ENCODE results near the gene XDH.

DNA sequence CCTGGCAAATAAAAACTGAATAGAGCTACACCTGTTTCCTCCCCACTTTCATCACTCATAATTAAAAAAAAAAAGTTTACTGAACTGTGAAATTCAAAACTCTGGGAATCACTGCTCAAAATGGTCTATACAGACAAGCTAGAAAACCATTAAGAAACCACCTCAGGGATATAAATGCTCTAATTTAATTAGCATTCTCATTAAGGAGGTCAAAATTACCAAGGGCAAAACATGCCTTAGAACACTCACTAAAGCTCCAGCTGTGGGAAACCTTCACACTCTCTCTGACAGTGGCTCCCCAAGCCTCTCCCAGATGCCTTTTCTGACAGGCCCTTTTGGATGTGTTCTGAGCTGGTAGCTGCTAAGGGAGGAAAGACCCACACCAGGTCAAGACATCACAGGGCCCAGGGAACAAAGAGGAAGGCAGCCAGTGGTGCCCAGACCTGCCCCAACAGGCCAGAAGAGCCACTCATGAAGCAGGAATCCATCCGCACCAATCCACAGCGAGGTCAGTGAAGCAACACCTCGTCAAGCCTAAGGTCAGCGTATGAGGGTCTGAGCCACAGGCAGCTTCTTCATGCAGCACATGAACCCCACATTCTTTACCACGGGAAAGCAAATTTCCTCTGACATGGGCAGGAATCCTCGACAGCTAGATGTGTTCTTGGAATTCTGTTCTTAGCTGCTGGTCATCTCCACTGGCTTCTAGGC is 35.6 kb downstream of the XDH start:
- TF ChIP-seq, protein P1, sequence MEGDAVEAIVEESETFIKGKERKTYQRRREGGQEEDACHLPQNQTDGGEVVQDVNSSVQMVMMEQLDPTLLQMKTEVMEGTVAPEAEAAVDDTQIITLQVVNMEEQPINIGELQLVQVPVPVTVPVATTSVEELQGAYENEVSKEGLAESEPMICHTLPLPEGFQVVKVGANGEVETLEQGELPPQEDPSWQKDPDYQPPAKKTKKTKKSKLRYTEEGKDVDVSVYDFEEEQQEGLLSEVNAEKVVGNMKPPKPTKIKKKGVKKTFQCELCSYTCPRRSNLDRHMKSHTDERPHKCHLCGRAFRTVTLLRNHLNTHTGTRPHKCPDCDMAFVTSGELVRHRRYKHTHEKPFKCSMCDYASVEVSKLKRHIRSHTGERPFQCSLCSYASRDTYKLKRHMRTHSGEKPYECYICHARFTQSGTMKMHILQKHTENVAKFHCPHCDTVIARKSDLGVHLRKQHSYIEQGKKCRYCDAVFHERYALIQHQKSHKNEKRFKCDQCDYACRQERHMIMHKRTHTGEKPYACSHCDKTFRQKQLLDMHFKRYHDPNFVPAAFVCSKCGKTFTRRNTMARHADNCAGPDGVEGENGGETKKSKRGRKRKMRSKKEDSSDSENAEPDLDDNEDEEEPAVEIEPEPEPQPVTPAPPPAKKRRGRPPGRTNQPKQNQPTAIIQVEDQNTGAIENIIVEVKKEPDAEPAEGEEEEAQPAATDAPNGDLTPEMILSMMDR (IDR thresholded peaks at IDR 0.05 in 2 of 3, conservative IDR thresholded peaks at IDR 0.05 in 1 of 3; ENCODE audit: insufficient read depth in 2 of 3, low read depth in 1 of 3, low read length in 3 of 3), result no peak
- TF ChIP-seq XRCC3 (IDR thresholded peaks at IDR 0.05) (no peak), HNRNPUL1 (IDR thresholded peaks at IDR 0.05; ENCODE audit: low read length) (no peak), BHLHE40 (IDR thresholded peaks at IDR 0.05; ENCODE audit: low read length) (no peak)
- TF ChIP-seq, protein P2, sequence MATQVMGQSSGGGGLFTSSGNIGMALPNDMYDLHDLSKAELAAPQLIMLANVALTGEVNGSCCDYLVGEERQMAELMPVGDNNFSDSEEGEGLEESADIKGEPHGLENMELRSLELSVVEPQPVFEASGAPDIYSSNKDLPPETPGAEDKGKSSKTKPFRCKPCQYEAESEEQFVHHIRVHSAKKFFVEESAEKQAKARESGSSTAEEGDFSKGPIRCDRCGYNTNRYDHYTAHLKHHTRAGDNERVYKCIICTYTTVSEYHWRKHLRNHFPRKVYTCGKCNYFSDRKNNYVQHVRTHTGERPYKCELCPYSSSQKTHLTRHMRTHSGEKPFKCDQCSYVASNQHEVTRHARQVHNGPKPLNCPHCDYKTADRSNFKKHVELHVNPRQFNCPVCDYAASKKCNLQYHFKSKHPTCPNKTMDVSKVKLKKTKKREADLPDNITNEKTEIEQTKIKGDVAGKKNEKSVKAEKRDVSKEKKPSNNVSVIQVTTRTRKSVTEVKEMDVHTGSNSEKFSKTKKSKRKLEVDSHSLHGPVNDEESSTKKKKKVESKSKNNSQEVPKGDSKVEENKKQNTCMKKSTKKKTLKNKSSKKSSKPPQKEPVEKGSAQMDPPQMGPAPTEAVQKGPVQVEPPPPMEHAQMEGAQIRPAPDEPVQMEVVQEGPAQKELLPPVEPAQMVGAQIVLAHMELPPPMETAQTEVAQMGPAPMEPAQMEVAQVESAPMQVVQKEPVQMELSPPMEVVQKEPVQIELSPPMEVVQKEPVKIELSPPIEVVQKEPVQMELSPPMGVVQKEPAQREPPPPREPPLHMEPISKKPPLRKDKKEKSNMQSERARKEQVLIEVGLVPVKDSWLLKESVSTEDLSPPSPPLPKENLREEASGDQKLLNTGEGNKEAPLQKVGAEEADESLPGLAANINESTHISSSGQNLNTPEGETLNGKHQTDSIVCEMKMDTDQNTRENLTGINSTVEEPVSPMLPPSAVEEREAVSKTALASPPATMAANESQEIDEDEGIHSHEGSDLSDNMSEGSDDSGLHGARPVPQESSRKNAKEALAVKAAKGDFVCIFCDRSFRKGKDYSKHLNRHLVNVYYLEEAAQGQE (IDR thresholded peaks at IDR 0.05; ENCODE audit: borderline replicate concordance), result no peak
- TF ChIP-seq, protein P2 (CRISPR knock-in tag; IDR thresholded peaks at IDR 0.05; ENCODE audit: low read depth), result no peak

Data from K562 (cell line).